ENCODE measurements around the gene PRTG.
"Not testable (repeated sequence)": the region's sequence is repeated elsewhere in the genome, so short reads cannot be mapped to it uniquely, and the experiment has no call there.

The PRTG gene

GRCh38 chr15:55630858-55631257, 112.1 kb downstream of the PRTG start:
- DNase-seq, result no peak

DNA sequence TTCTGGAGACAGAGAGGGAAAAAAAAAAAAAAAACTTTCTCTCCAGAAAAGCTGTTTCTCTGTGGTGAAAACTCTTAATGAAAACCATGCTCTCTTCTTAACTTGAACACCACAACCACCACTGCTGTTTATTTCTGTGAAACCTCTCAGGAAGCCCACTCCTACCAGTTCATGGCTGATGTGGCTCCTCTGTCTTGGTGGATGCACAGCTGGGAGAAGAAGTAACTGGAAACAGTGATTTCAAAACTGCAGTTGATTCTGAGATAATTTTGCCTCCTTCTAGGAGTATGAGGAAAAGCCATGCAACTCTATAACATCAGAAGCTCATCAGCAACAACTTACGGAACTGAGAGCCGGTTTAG, 114.6 kb downstream of the PRTG start:
- no peak for DNase-seq

- DNase-seq, result no peak
Measured at GRCh38 chr15:55627730-55628368, 115.1 kb downstream of the PRTG start.

DNA sequence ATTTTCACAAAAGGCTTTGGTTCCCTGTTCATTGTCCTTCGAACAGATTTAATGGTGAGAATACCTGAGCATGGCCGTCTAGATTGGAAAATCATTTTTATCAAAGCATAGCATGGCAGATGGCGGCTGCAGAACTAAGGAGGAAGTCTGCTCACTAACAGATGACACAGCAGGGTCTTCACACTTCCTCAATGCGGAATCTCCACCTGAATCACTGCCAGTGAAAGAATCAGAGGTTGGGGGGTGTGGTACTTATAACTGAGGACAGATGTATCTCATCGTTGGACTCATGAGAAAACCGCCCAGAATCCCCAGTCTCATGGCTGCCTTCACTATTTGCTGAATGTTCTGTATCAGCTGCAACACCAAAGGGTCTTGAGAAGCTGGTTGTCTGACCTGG, 123.2 kb downstream of the PRTG start:
- DNase-seq, result no peak

GRCh38 chr15:55618387-55618786, 124.6 kb downstream of the PRTG start:
- DNase-seq, result no peak

DNA sequence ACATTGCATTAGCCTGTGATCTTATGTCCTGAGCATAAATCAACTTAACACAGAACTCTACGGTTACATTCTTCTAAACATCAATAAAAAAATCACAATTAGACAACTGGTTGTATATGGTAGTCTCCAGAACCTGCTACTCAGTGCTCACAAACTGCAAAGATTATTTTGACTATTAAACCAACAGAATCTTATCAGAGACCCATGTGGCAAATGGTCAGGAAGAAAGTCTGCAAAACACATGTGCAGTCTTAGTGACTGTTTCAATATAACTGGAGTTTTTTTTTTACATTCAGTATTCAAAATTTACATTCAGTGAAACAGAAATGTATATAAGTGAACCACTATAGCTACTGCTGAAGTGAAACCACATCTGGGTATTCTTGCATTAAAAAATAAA, 127.5 kb downstream of the PRTG start:
- no peak for DNase-seq

DNA sequence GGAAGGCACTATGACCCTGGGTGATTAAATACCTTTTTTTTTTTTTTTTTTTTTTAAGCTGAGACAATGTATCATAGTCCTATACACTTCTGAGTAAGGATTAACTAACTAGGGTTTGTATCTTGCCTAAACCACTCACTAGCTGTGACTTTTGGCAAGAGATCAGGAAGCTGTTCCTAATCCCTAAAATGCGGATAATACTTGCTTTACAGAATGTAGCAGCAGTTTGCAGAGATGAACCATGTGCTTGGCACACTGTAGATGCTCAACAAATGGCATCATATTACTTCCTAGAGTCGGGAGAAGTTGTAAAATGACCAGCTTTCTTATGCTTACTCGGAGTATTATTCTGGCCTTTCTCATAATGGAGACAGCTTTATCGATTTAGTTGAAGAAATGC, 129.2 kb downstream of the PRTG start:
- DNase-seq, result no peak

- DNase-seq, result no peak
Measured at GRCh38 chr15:55606214-55606613, 136.7 kb downstream of the PRTG start.

DNA sequence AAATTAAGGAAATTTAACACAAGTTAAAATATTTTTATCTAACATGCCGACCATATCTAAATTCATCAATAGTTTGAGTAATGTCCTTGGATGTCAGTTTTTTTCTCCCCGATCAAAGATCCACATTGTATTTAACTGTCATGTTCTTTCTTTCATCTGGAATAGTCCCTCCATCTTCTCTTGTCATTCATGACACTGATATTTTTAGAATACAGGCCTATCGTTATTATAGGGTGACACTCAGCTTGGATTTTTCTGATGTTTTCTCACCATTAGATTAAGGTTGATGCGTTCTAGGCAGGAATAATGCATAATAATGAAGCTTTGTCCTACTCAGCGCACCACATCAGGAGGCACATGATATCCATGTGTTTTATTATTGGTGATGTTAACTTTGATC, 141.6 kb downstream of the PRTG start:
- DNase-seq, result no peak

- no peak for DNase-seq
Measured at GRCh38 chr15:55599439-55599838, 143.5 kb downstream of the PRTG start.

DNA sequence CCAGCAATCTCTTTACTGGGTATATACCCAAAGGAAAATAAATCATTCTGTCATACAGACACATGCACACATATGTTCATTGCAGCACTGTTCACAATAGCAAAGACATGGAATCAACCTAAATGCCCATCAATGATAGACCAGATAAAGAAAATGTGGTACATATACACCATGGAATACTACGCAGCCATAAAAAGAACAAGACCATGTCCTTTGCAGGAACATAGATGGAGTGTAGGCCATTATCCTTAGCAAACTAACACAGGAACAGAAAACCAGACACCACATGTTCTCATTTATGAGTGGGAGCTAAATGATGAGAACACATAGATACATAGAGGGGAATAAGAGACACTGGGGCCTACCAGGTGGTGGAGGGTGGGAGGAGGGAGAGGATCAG, 149.9 kb downstream of the PRTG start:
- not testable (repeated sequence) for DNase-seq

- no peak for DNase-seq
Measured at GRCh38 chr15:55590788-55591187, 152.2 kb downstream of the PRTG start.

DNA sequence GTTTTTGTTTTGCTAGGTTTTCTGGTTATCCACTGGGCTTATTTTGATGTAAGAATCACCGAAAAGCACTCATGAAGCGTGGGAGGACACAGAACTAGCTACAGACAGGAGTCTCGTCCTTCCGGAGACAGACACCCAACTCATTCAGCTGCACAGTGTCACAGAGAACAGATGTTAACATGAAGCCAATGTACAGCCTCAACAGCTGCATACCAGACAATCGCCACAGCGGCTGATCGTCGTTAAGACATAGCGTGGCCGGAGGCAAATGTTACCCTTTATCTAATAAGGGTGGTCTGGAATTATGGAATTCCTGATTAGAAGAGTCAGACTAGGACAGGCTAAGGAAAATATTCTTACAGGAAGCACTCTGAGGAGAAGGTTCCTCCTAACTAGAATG, 153.7 kb downstream of the PRTG start:
- DNase-seq, result no peak

GRCh38 chr15:55588815-55589115, 154.2 kb downstream of the PRTG start:
- no peak for DNase-seq

- DNase-seq, result no peak
Measured at GRCh38 chr15:55588070-55588814, 154.7 kb downstream of the PRTG start, which contains the start of gene PYGO1. TSS of gene PYGO1 (minus strand) at chr15:55588345. CDS start at chr15:55587883, 462 bp downstream.

GRCh38 chr15:55587321-55588069, 155.5 kb downstream of the PRTG start:
- DNase-seq, result no peak

GRCh38 chr15:55586808-55587207, 156.1 kb downstream of the PRTG start:
- no peak for DNase-seq

GRCh38 chr15:55576943-55577342, 166.0 kb downstream of the PRTG start:
- DNase-seq, result no peak

GRCh38 chr15:55574096-55574495, 168.9 kb downstream of the PRTG start:
- DNase-seq, result no peak

DNA sequence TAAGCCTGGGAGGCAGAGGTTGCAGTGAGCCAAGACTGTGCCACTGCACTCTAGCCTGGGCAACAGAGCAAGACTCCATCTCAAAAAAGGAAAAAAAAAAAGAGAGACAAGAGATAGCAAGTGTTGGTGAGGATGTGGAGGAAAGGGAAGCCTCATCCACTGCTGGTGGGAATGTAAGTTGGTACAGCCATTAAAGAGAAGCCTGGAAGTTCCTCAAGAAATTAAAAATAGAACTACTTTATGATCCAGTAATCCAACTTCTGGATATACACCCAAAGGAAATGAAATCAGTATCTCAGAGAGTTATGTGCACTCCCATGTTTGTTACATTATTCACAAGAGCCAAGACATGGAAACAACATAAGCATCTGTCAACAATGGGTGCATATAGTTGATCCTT, 169.7 kb downstream of the PRTG start:
- DNase-seq, result no peak

- DNase-seq, result no peak
Measured at GRCh38 chr15:55564347-55565145, 178.4 kb downstream of the PRTG start.

DNA sequence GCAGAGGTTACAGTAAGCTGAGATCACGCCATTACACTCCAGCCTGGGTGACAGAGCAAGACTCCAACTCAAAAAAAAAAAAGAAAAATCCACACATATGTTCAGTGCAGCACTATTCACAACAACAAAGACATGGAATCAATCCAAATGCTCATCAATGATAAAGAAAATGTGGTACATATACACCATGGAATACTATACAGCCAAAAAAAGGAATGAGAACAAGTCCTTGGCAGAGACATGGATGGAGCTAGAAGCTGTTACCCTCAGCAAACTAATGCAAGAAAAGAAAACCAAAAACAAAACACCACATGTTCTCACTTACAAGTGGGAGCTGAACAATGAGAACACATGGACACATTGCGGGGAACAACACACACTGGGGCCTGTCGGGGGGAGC, 180.4 kb downstream of the PRTG start:
- DNase-seq, result no peak

All from DMS153 (cell line).